HG03196 (cell line): ENCODE measurements around the gene GUSB.
"Not testable (repeated sequence)": the region's sequence is repeated elsewhere in the genome, so short reads cannot be mapped to it uniquely, and the experiment has no call there.

Experiments
- ATAC-seq: cut with Tn5 transposase; IDR thresholded peaks from one replicate; pipeline ENCODE4 v1.9.1; 2021; ENCODE audit not compliant: unreplicated experiment

GUSB gene

GRCh38 chr7:65975814-65976445, 6.1 kb downstream of the GUSB start:
- ATAC-seq: no peak

GRCh38 chr7:65974876-65975275, 7.1 kb downstream of the GUSB start:
- no peak for ATAC-seq

- ATAC-seq: no peak
Measured at GRCh38 chr7:65974191-65974801, 7.7 kb downstream of the GUSB start.

- ATAC-seq: no peak
Measured at GRCh38 chr7:65972976-65973375, 9.0 kb downstream of the GUSB start.

- no peak for ATAC-seq
Measured at GRCh38 chr7:65971021-65971420, 11.0 kb downstream of the GUSB start.

- no peak for ATAC-seq
Measured at GRCh38 chr7:65968256-65969185, 13.5 kb downstream of the GUSB start.

GRCh38 chr7:65967361-65968155, 14.5 kb downstream of the GUSB start:
- no peak for ATAC-seq

GRCh38 chr7:65966146-65966545, 15.9 kb downstream of the GUSB start:
- ATAC-seq: no peak

GRCh38 chr7:65964671-65965070, 17.3 kb downstream of the GUSB start:
- ATAC-seq: not testable (repeated sequence)

GRCh38 chr7:65962033-65962432, 20.0 kb downstream of the GUSB start:
- ATAC-seq: no peak

- ATAC-seq: no peak
Measured at GRCh38 chr7:65960351-65961074, 21.5 kb downstream of the GUSB start.

- no peak for ATAC-seq
Measured at GRCh38 chr7:65955718-65956117, 26.3 kb downstream of the GUSB start.

GRCh38 chr7:65953890-65954450, 28.0 kb downstream of the GUSB start:
- ATAC-seq: no peak

- no peak for ATAC-seq
Measured at GRCh38 chr7:65953001-65953720, 28.9 kb downstream of the GUSB start.

GRCh38 chr7:65951837-65952578, 30.0 kb downstream of the GUSB start:
- no peak for ATAC-seq

GRCh38 chr7:65946904-65947303, 35.1 kb downstream of the GUSB start:
- ATAC-seq: no peak

- not testable (repeated sequence) for ATAC-seq
Measured at GRCh38 chr7:65945787-65946186, 36.2 kb downstream of the GUSB start.

- ATAC-seq: no peak
Measured at GRCh38 chr7:65938336-65938895, 43.6 kb downstream of the GUSB start.
